Chondrocyte (in vitro differentiated cells): ENCODE measurements around the gene ADARB2. TPM values are rescaled to one million over a fixed set of nuclear protein-coding genes. Genes with fewer than 3 reads are reported as not detected.
A peak's percentile ranks its signal among the peaks of the same experiment; 100 is the strongest.

Experiments used
- DNase-seq: peaks from one replicate; pipeline ENCODE4 v3.0.0; 2021; ENCODE audit warnings: mixed read lengths, low spot score
- H3K27ac Mint-ChIP-seq: one replicate; pipeline ENCODE4 v1.8.0; 2021; ENCODE audit warnings: mild to moderate bottlenecking, moderate library complexity, mixed read lengths; ENCODE audit not compliant: unreplicated experiment
- H3K27me3 Mint-ChIP-seq: 2 replicates; pipeline ENCODE4 v1.8.0; 2021; ENCODE audit warnings: low read depth, mixed read lengths
- H3K36me3 Mint-ChIP-seq: 2 replicates; pipeline ENCODE4 v1.8.0; 2021; ENCODE audit warnings: low read depth, mixed read lengths
- H3K4me1 Mint-ChIP-seq: 2 replicates; pipeline ENCODE4 v1.8.0; 2021; ENCODE audit warnings: low read depth, mild to moderate bottlenecking, mixed read lengths
- H3K4me3 Mint-ChIP-seq: one replicate; pipeline ENCODE4 v1.8.0; 2021; ENCODE audit warnings: mild to moderate bottlenecking, moderate library complexity, mixed read lengths; ENCODE audit not compliant: unreplicated experiment
- H3K9me3 Mint-ChIP-seq: 2 replicates; pipeline ENCODE4 v1.8.0; 2021; ENCODE audit warnings: low read depth, mixed read lengths
- CTCF ChIP-seq: fragments of 200-600 bp; sonication (generic); IDR thresholded peaks from 2 replicates; pipeline ENCODE4 v1.5.0; 2021; ENCODE audit warnings: antibody characterized with exemption, mild to moderate bottlenecking, moderate library complexity
- total RNA-seq: library from RNA; stranded (reverse); gene quantifications from 3 replicates; pipeline ENCODE4 v1.2.1, GENCODE V29; 2021

ADARB2 gene
- total RNA-seq, 1 donor from 2014 or later: 3.3 TPM

- no peaks in the 10 kb centered on the region for H3K4me1 Mint-ChIP-seq
- H3K9me3 Mint-ChIP-seq: no peaks in the 10 kb centered on the region
- H3K27me3 Mint-ChIP-seq: no peaks in the 10 kb centered on the region
- no peak overlapping the region for H3K4me3 Mint-ChIP-seq
- no peak for TF ChIP-seq CTCF
- DNase-seq: peak; percentile 59
- no peaks in the 10 kb centered on the region for H3K36me3 Mint-ChIP-seq
- H3K27ac Mint-ChIP-seq: no peak overlapping the region
Measured at GRCh38 chr10:1411956-1412355, 325.4 kb downstream of the ADARB2 start.

DNA sequence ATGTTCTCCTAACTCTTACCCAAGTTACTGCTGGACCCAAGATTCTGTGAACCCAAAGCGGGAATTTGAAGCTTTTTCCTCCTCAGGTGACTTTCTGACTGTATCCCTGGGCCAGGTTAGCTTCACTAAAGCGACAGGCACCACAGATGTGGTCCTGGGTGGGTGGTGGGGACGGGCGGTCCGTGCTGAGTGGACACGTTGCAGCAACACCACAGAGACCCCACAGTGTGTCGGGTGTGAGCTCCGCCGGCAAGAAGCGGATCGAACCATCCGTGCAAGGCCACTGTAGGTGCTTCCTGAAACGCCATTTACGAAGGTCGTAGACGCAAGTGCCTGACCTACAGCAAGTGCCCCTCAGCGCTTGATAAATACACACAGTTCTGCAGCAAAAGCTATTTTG, 325.9 kb downstream of the ADARB2 start:
- Mint-ChIP-seq H3K9me3 (no peaks in the 10 kb centered on the region), H3K36me3 (no peaks in the 10 kb centered on the region), H3K27me3 (no peaks in the 10 kb centered on the region), H3K27ac (no peak overlapping the region), H3K4me3 (no peak overlapping the region), H3K4me1 (no peaks in the 10 kb centered on the region)
- DNase-seq: peak; percentile 77
- TF ChIP-seq CTCF: no peak

- Mint-ChIP-seq H3K36me3 (no peaks in the 10 kb centered on the region), H3K9me3 (no peaks in the 10 kb centered on the region), H3K27ac (no peak overlapping the region), H3K27me3 (no peaks in the 10 kb centered on the region), H3K4me3 (no peak overlapping the region), H3K4me1 (no peaks in the 10 kb centered on the region)
- no peak for TF ChIP-seq CTCF
- DNase-seq: peak; percentile 85
Measured at GRCh38 chr10:1410469-1411395, 326.6 kb downstream of the ADARB2 start.

DNA sequence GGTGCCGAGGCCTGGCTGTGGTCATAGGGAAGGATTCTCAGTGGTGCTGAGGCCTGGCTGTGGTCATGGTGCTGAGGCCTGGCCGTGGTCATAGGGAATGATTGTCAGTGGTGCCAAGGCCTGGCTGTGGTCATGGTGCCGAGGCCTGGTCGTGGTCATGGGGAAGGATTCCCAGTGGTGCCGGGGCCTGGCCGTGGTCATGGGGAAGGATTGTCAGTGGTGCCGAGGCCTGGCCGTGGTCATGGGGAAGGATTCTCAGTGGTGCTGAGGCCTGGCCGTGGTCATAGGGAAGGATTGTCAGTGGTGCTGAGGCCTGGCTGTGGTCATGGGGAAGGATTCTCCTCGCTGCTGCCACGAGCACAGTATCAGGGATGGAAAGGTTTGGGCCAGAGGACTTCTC, 327.3 kb downstream of the ADARB2 start:
- Mint-ChIP-seq H3K27ac (no peak overlapping the region), H3K4me3 (no peak overlapping the region), H3K36me3 (no peaks in the 10 kb centered on the region), H3K27me3 (no peaks in the 10 kb centered on the region), H3K4me1 (no peaks in the 10 kb centered on the region), H3K9me3 (no peaks in the 10 kb centered on the region)
- DNase-seq: peak; percentile 32
- TF ChIP-seq CTCF: no peak

GRCh38 chr10:1409392-1409791, 327.9 kb downstream of the ADARB2 start:
- Mint-ChIP-seq H3K9me3 (no peaks in the 10 kb centered on the region), H3K36me3 (no peaks in the 10 kb centered on the region), H3K4me1 (no peaks in the 10 kb centered on the region), H3K27me3 (no peaks in the 10 kb centered on the region), H3K27ac (no peak overlapping the region), H3K4me3 (no peak overlapping the region)
- TF ChIP-seq CTCF: no peak
- peak; percentile 54 for DNase-seq
